GM12878 (cell line): ENCODE measurements around the gene GSAP. TPM values are rescaled to one million over a fixed set of nuclear protein-coding genes. Genes with fewer than 3 reads are reported as not detected.
A peak's percentile ranks its signal among the peaks of the same experiment; 100 is the strongest.

Experiments
- ATAC-seq: fragments of 200-7000 bp; cut with Tn5 transposase; 3 replicates; pipeline ENCODE4 v1.9.1; 2020; ENCODE audit warnings: mild to moderate bottlenecking, moderate library complexity
- BruUV-seq: library from RNA; stranded (reverse); fragments of 400-500 nt; replicated peaks from 2 replicates; lab custom pipeline; 2021; lab: Mats Ljungman, UMichigan
- CTCF ChIA-PET: fragments of 300-600 bp; sonication (Branson Sonifier 250); formaldehyde crosslinking; extraction: SDS; loops from one replicate; lab custom pipeline; 2021; ENCODE audit warnings: inconsistent platforms; lab: Yijun Ruan, JAX
- POLR2A ChIA-PET: fragments of 350-600 bp; formaldehyde crosslinking; extraction: SDS; loops from one replicate; lab custom pipeline; 2021; ENCODE audit warnings: inconsistent platforms; lab: Charles Lee
- RAD21 ChIA-PET: fragments of 300-600 bp; sonication (Branson Sonifier 250); formaldehyde crosslinking; loops from one replicate; lab custom pipeline; 2023; ENCODE audit warnings: antibody characterized with exemption; ENCODE audit not compliant: unreplicated experiment; lab: Charles Lee
- SMC1A ChIA-PET: fragments of 300-600 bp; sonication (Branson Sonifier 250); formaldehyde crosslinking; loops from one replicate; lab custom pipeline; 2023; ENCODE audit not compliant: unreplicated experiment, uncharacterized antibody; lab: Charles Lee
- DNase-seq: peaks from one replicate; pipeline ENCODE4 v3.0.0-alpha.2; 2011; ENCODE audit warnings: low read depth, low spot score
- FAIRE-seq: peaks from 3 replicates; lab custom pipeline; 2011; peaks lifted over from hg19 to GRCh38; lab: Jason Lieb, UNC
- H2AFZ ChIP-seq: 2 replicates; pipeline ENCODE4 v1.6.0; 2011; ENCODE audit warnings: low read depth, low read length, control low read depth; ENCODE audit not compliant: control insufficient read depth
- H3K27ac ChIP-seq: 2 replicates; pipeline ENCODE4 v1.5.1; 2011; ENCODE audit warnings: control low read depth; ENCODE audit not compliant: control insufficient read depth, insufficient read depth
- H3K27me3 ChIP-seq, 2 experiments: replicated peaks in 1 of 2; 2 replicates each; pipeline versions ENCODE4 v1.6.0 to v1.6.1; 2011; ENCODE audit warnings: low read length in 1 of 2; ENCODE audit not compliant: control insufficient read depth in 2 of 2, insufficient read depth in 2 of 2
- H3K36me3 ChIP-seq, 2 experiments: 2 replicates each; pipeline ENCODE4 v1.5.1; 2011; ENCODE audit warnings: low read length in 1 of 2; ENCODE audit not compliant: control insufficient read depth in 2 of 2, insufficient read depth in 2 of 2
- H3K4me1 ChIP-seq: 2 replicates; pipeline ENCODE4 v1.6.1; 2011; ENCODE audit warnings: mild to moderate bottlenecking, low read length, moderate library complexity, mixed read lengths; ENCODE audit not compliant: control insufficient read depth, insufficient read depth
- H3K4me2 ChIP-seq: 2 replicates; pipeline ENCODE4 v1.6.0; 2011; ENCODE audit warnings: control low read depth; ENCODE audit not compliant: control insufficient read depth, insufficient read depth
- H3K4me3 ChIP-seq: fragments of 200-600 bp; sonication (generic); 2 replicates; pipeline ENCODE4 v1.5.1; 2016
- H3K79me2 ChIP-seq: 2 replicates; pipeline ENCODE4 v1.6.0; 2011; ENCODE audit warnings: low read length; ENCODE audit not compliant: control insufficient read depth, insufficient read depth
- H3K9ac ChIP-seq: 2 replicates; pipeline ENCODE4 v1.8.0; 2011; ENCODE audit warnings: low read length, control low read depth, mixed read lengths; ENCODE audit not compliant: control insufficient read depth, insufficient read depth
- H3K9me3 ChIP-seq: replicated peaks from 3 replicates; pipeline ENCODE4 v1.5.1; 2011; ENCODE audit warnings: mild to moderate bottlenecking, low read length; ENCODE audit not compliant: control insufficient read depth, insufficient read depth
- H4K20me1 ChIP-seq: 2 replicates; pipeline ENCODE4 v1.6.0; 2011; ENCODE audit not compliant: control insufficient read depth, insufficient read depth
- CREM ChIP-seq: IDR thresholded peaks from 2 replicates; pipeline ENCODE4 v1.6.1; 2014; ENCODE audit warnings: antibody characterized with exemption, low read depth
- CUX1 ChIP-seq: IDR thresholded peaks from 2 replicates; pipeline ENCODE4 v1.6.1; 2012; ENCODE audit warnings: improper control_type of control experiment, low read depth, low read length; ENCODE audit not compliant: insufficient replicate concordance
- FOS ChIP-seq: IDR thresholded peaks from 3 replicates; pipeline ENCODE4 v1.6.1; 2011; ENCODE audit warnings: borderline replicate concordance; ENCODE audit not compliant: insufficient read length; ENCODE audit errors: extremely low read depth
- HDGF ChIP-seq: fragments of 450-650 bp; IDR thresholded peaks from 2 replicates; pipeline ENCODE4 v1.6.1; 2016; ENCODE audit warnings: antibody characterized with exemption
- JUNB ChIP-seq: IDR thresholded peaks from 2 replicates; pipeline ENCODE4 v1.6.1; 2016; ENCODE audit warnings: antibody characterized with exemption, mild to moderate bottlenecking
- PKNOX1 ChIP-seq: fragments of 450-650 bp; IDR thresholded peaks from 2 replicates; pipeline ENCODE4 v1.6.1; 2016; ENCODE audit warnings: mild to moderate bottlenecking
- SMC3 ChIP-seq: IDR thresholded peaks from 2 replicates; pipeline ENCODE4 v1.6.1; 2011; ENCODE audit warnings: low read length, improper control_type of control experiment, borderline replicate concordance
- TCF12 ChIP-seq: IDR thresholded peaks from 2 replicates; pipeline ENCODE4 v1.6.1; 2011; ENCODE audit warnings: low read depth, mild to moderate bottlenecking, low read length
- TCF7 ChIP-seq: IDR thresholded peaks from 2 replicates; pipeline ENCODE4 v1.6.1; 2014; ENCODE audit warnings: antibody characterized with exemption, borderline replicate concordance
- YBX1 ChIP-seq: fragments of 450-650 bp; IDR thresholded peaks from 2 replicates; pipeline ENCODE4 v1.6.1; 2016; ENCODE audit warnings: antibody characterized with exemption
- ZBTB11 ChIP-seq: fragments of 450-650 bp; formaldehyde crosslinking; IDR thresholded peaks from 2 replicates; pipeline ENCODE4 v1.5.0; 2022; ENCODE audit warnings: mild to moderate bottlenecking, missing genetic modification characterization
- ZZZ3 ChIP-seq: IDR thresholded peaks from 2 replicates; pipeline ENCODE4 v1.6.1; 2011; ENCODE audit warnings: low read depth; ENCODE audit not compliant: control insufficient read depth, insufficient read length
- WGBS: methylation state at CpG from one replicate; pipeline ENCODE4 v1.1.6; 2016; ENCODE audit warnings: low lambda C conversion rate; ENCODE audit not compliant: insufficient replicate concordance, insufficient coverage; ENCODE audit errors: missing lambda C conversion rate; 5-methylcytosine and 5-hydroxymethylcytosine counted together
- in situ Hi-C: fragments of 300-500 bp; cut with MboI; formaldehyde crosslinking; loops from 9 replicates; pipeline ENCODE4 v1.14.3; 2018; ENCODE audit warnings: mixed read lengths
- intact Hi-C: fragments of 100-400 bp; cut with micrococcal nuclease; formaldehyde crosslinking; loops from one replicate; pipeline ENCODE4 v1.14.2; 2022; ENCODE audit not compliant: unreplicated experiment
- polyA plus RNA-seq, 11 experiments: library from polyadenylated mRNA; depleted of rRNA in 4 of 11; unstranded in 6 of 11; stranded (reverse) in 5 of 11; fragments of >200 nt; fragmentation: Nextera tagmentation in 4 of 11; fragmentation: Illumina TruSeq in 1 of 11; extraction: Ambion mirVana in 4 of 11; extraction: Trizol in 1 of 11; gene quantifications; 1 replicate in 1 of 11; 2 replicates in 10 of 11; pipeline versions ENCODE4 v1.2.1 to v1.2.3, GENCODE V29; 2011 to 2016; ENCODE audit warnings: inconsistent platforms in 2 of 11, missing spikeins in 2 of 11, low read depth in 1 of 11
- total RNA-seq, 4 experiments: library from RNA; depleted of rRNA in 3 of 4; stranded (reverse); fragments of >200 nt in 3 of 4; fragmentation: Illumina TruSeq in 1 of 4; extraction: Trizol in 1 of 4; gene quantifications; 2 replicates each; pipeline versions ENCODE4 v1.2.1 to v1.2.3, GENCODE V29; 2013 to 2021

The GSAP gene
- total and polyA plus RNA-seq, 10 of the 15 experiments (the other 5 are each of a cell fraction or from before 2014, with no cell fraction given) = 6.6 to 38.1 (median 21.8) TPM

- H3K4me1 ChIP-seq = peaks cover 30% of the 10 kb centered on the region
- no TSS peak for BruUV-seq
- H3K9ac ChIP-seq = no peak overlapping the region
- in situ Hi-C loops (no loop called here), intact Hi-C loops (loop anchor here (1.0 to 2.0 kb wide), 3 partner anchors 21 to 70 kb away; no protein-coding TSS in a partner anchor)
- H3K9me3 ChIP-seq = no peaks in the 10 kb centered on the region
- no peaks in the 10 kb centered on the region for H4K20me1 ChIP-seq
- ChIA-PET SMC1A (interaction anchor here (1.0 kb wide), 1 partner anchor 58 kb away, joined by 4 read pairs; no protein-coding TSS in a partner anchor), CTCF (interaction anchor here (1.6 kb wide), 1 partner anchor 13 kb away, joined by 4 read pairs; no protein-coding TSS in a partner anchor), POLR2A (interaction anchor here (0.5 kb wide), 1 partner anchor 129 kb away, joined by 7 read pairs; no protein-coding TSS in a partner anchor), RAD21 (interaction anchor here (0.7 kb wide), 1 partner anchor 20 kb away, joined by 3 read pairs; no protein-coding TSS in a partner anchor)
- FAIRE-seq (no peak), DNase-seq (no peak), ATAC-seq (no peak)
- 100% methylated on average over 6 of the region's 6 CpGs for WGBS
- H2AFZ ChIP-seq = no peak overlapping the region
- no peaks in the 10 kb centered on the region; a peak in 1 of 4 replicates for H3K36me3 ChIP-seq
- no peaks in the 10 kb centered on the region for H3K27me3 ChIP-seq
- no peaks in the 10 kb centered on the region for H3K79me2 ChIP-seq
- peak overlapping the region; percentile 30 for H3K4me2 ChIP-seq
- H3K4me3 ChIP-seq = no peak overlapping the region
- no peak overlapping the region for H3K27ac ChIP-seq
- TF ChIP-seq FOS = no peak
- TF ChIP-seq TCF7 = no peak
- no peak for TF ChIP-seq SMC3
- TF ChIP-seq TCF12 = no peak
- TF ChIP-seq YBX1 = no peak
- TF ChIP-seq JUNB = no peak
- TF ChIP-seq PKNOX1 = no peak
- no peak for TF ChIP-seq CREM
- TF ChIP-seq ZBTB11 (CRISPR knock-in tag) = no peak
- TF ChIP-seq CUX1 = no peak
- TF ChIP-seq ZZZ3 = no peak
- no peak for TF ChIP-seq HDGF
Measured at GRCh38 chr7:77393954-77394353, 22.2 kb downstream of the GSAP start.
